ENCODE results near the gene HRAS.

HRAS gene

GRCh38 chr11:557328-558132, 22.2 kb upstream of the HRAS start:
- no peaks in the 10 kb centered on the region for H3K9me3 ChIP-seq (replicated peaks; ENCODE audit: low read length)
- no peaks in the 10 kb centered on the region for H3K36me3 ChIP-seq (ENCODE audit: insufficient read depth, low read length)
- no peak overlapping the region for H3K4me2 ChIP-seq (ENCODE audit: low read length)
- no peak overlapping the region for H3K9ac ChIP-seq (ENCODE audit: low read depth, low read length)
- H3K4me3 ChIP-seq (ENCODE audit: low read length), result no peak overlapping the region
- H3K4me1 ChIP-seq (ENCODE audit: control insufficient read depth, insufficient read depth, low read length), result peaks cover 18% of the 10 kb centered on the region
- H3K27me3 ChIP-seq (ENCODE audit: control insufficient read depth, insufficient read depth, low read length), result peaks cover 30% of the 10 kb centered on the region

GRCh38 chr11:556662-557256, 21.4 kb upstream of the HRAS start:
- no peak overlapping the region for H3K9ac ChIP-seq (ENCODE audit: low read depth, low read length)
- no peaks in the 10 kb centered on the region for H3K36me3 ChIP-seq (ENCODE audit: insufficient read depth, low read length)
- H3K4me1 ChIP-seq (ENCODE audit: control insufficient read depth, insufficient read depth, low read length), result peaks cover 16% of the 10 kb centered on the region
- H3K9me3 ChIP-seq (replicated peaks; ENCODE audit: low read length), result no peaks in the 10 kb centered on the region
- peaks cover 30% of the 10 kb centered on the region for H3K27me3 ChIP-seq (ENCODE audit: control insufficient read depth, insufficient read depth, low read length)
- no peak overlapping the region for H3K4me2 ChIP-seq (ENCODE audit: low read length)
- H3K4me3 ChIP-seq (ENCODE audit: low read length), result no peak overlapping the region

- Histone ChIP-seq H3K4me1 (ENCODE audit: control insufficient read depth, insufficient read depth, low read length) (peaks cover 10% of the 10 kb centered on the region), H3K9ac (ENCODE audit: low read depth, low read length) (no peak overlapping the region), H3K4me3 (ENCODE audit: low read length) (no peak overlapping the region), H3K36me3 (ENCODE audit: insufficient read depth, low read length) (no peaks in the 10 kb centered on the region), H3K9me3 (replicated peaks; ENCODE audit: low read length) (no peaks in the 10 kb centered on the region), H3K4me2 (ENCODE audit: low read length) (no peak overlapping the region), H3K27me3 (ENCODE audit: control insufficient read depth, insufficient read depth, low read length) (peaks cover 30% of the 10 kb centered on the region)
Measured at GRCh38 chr11:555780-556661, 20.6 kb upstream of the HRAS start.

DNA sequence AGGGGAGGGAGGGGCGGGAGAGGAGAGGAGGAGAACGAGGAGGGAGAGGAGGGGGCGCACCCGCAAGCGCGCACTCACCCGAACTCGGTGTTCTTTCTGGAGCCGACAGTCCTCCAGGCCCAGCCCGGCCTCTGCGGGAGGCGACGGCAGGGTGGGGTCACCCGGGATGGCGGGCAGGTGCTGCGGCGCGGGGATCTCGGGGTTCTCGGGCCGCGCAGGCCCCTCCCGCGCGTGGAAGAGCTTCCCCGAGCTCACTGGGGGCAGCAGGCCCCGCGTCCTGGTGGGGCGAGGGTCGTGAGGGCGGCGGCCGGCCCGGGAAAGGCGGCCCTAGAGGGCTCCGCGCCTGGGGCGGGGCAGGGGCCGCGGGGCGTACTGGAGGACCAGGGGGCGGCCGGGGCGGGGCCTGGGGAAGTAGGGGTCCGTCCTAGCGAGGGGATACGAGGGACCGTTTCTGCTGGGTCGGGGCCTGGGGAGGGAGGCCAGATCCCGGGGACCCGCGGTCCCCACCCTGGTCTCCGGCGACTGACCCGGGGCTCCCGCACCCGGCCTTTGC, 19.9 kb upstream of the HRAS start:
- Histone ChIP-seq H3K9ac (ENCODE audit: low read depth, low read length) (no peak overlapping the region), H3K9me3 (replicated peaks; ENCODE audit: low read length) (no peaks in the 10 kb centered on the region), H3K36me3 (ENCODE audit: insufficient read depth, low read length) (no peaks in the 10 kb centered on the region), H3K4me3 (ENCODE audit: low read length) (no peak overlapping the region), H3K4me1 (ENCODE audit: control insufficient read depth, insufficient read depth, low read length) (peaks cover 7% of the 10 kb centered on the region), H3K4me2 (ENCODE audit: low read length) (no peak overlapping the region), H3K27me3 (ENCODE audit: control insufficient read depth, insufficient read depth, low read length) (peaks cover 30% of the 10 kb centered on the region)

DNA sequence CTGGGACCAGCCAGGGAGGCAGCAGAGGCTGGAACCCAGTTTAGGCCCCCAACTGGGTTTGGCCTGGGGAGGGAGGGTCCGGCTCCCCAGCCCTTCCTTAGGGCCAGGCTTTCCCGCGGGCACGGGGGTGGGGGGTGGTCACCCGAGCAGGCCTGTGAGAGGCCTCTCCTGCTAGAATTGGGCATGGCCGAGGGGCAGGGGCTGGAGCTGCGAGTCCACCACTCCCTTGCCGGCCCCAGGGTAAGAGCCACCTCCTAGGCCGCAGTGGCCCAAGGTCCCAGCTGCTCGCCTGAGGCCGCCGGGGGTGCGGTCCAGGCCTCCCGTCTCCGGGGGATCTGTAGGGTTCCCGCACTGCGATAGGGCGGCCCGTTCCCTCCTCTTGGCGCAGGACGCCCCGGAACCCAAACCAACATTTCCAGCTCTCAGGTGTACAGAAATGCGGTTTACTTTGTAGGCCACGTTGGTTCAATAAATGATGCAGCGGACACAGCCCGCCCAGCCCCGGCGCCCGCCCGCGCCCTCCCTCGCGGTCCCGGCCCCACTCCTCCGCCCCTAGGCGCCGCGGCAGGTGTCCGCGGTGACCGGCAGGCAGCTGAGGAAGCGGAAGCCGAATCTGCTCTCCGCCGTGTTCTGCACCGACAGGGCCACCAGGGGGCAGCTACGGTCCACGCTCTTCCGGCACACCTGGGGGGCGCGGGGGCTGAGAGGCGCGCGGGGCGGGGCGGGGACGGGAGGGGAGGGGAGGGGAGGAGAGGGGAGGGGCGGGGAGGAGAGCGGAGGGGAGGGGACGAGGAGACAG, 19.3 kb upstream of the HRAS start:
- Histone ChIP-seq H3K4me1 (ENCODE audit: control insufficient read depth, insufficient read depth, low read length) (peaks cover 4% of the 10 kb centered on the region), H3K9ac (ENCODE audit: low read depth, low read length) (no peak overlapping the region), H3K4me3 (ENCODE audit: low read length) (peak overlapping the region; percentile 30), H3K9me3 (replicated peaks; ENCODE audit: low read length) (no peaks in the 10 kb centered on the region), H3K4me2 (ENCODE audit: low read length) (peak overlapping the region; percentile 52), H3K27me3 (ENCODE audit: control insufficient read depth, insufficient read depth, low read length) (peaks cover 32% of the 10 kb centered on the region), H3K36me3 (ENCODE audit: insufficient read depth, low read length) (no peaks in the 10 kb centered on the region)

GRCh38 chr11:553988-554340, 18.6 kb upstream of the HRAS start:
- peaks cover 32% of the 10 kb centered on the region for H3K27me3 ChIP-seq (ENCODE audit: control insufficient read depth, insufficient read depth, low read length)
- H3K9ac ChIP-seq (ENCODE audit: low read depth, low read length), result no peak overlapping the region

GRCh38 chr11:553083-553987, 18.0 kb upstream of the HRAS start:
- H3K4me2 ChIP-seq (ENCODE audit: low read length), result no peak overlapping the region
- no peaks in the 10 kb centered on the region for H3K36me3 ChIP-seq (ENCODE audit: insufficient read depth, low read length)
- H3K9me3 ChIP-seq (replicated peaks; ENCODE audit: low read length), result no peaks in the 10 kb centered on the region
- H3K27me3 ChIP-seq (ENCODE audit: control insufficient read depth, insufficient read depth, low read length), result peaks cover 32% of the 10 kb centered on the region
- H3K9ac ChIP-seq (ENCODE audit: low read depth, low read length), result no peak overlapping the region
- H3K4me3 ChIP-seq (ENCODE audit: low read length), result no peak overlapping the region
- H3K4me1 ChIP-seq (ENCODE audit: control insufficient read depth, insufficient read depth, low read length), result peaks cover 4% of the 10 kb centered on the region

More at GRCh38 chr11:553988-554340, 18.6 kb upstream of the HRAS start:
- Histone ChIP-seq H3K4me3 (ENCODE audit: low read length) (no peak overlapping the region), H3K9me3 (replicated peaks; ENCODE audit: low read length) (no peaks in the 10 kb centered on the region), H3K4me2 (ENCODE audit: low read length) (no peak overlapping the region), H3K4me1 (ENCODE audit: control insufficient read depth, insufficient read depth, low read length) (peaks cover 4% of the 10 kb centered on the region), H3K36me3 (ENCODE audit: insufficient read depth, low read length) (no peaks in the 10 kb centered on the region)

GRCh38 chr11:551596-551995, 16.2 kb upstream of the HRAS start:
- H3K27me3 ChIP-seq (ENCODE audit: control insufficient read depth, insufficient read depth, low read length), result peaks cover 18% of the 10 kb centered on the region
- H3K9ac ChIP-seq (ENCODE audit: low read depth, low read length), result no peak overlapping the region
- H3K4me1 ChIP-seq (ENCODE audit: control insufficient read depth, insufficient read depth, low read length), result peaks cover 4% of the 10 kb centered on the region
- H3K9me3 ChIP-seq (replicated peaks; ENCODE audit: low read length), result no peaks in the 10 kb centered on the region
- H3K4me2 ChIP-seq (ENCODE audit: low read length), result no peak overlapping the region
- H3K36me3 ChIP-seq (ENCODE audit: insufficient read depth, low read length), result no peaks in the 10 kb centered on the region
- H3K4me3 ChIP-seq (ENCODE audit: low read length), result no peak overlapping the region

DNA sequence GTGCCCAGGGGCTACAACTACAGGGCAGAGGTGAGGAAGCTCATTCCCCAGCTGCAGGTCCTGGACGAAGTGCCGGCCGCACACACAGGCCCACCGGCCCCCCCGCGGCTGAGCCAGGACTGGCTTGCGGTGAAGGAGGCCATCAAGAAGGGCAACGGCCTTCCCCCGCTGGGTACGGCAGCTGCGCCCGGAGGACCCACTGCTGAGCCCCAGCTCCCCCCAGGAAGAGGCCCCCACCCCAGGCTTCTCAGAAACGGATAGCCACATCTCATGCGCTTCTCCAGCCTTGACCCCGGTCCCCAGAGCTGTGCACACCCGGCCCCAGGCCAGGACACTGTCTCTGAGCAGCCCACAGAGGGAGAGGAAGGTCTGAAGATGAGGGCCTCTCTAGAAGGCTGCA, 15.8 kb upstream of the HRAS start:
- no peaks in the 10 kb centered on the region for H3K9me3 ChIP-seq (replicated peaks; ENCODE audit: low read length)
- peaks cover 13% of the 10 kb centered on the region for H3K27me3 ChIP-seq (ENCODE audit: control insufficient read depth, insufficient read depth, low read length)
- H3K9ac ChIP-seq (ENCODE audit: low read depth, low read length), result no peak overlapping the region
- H3K4me3 ChIP-seq (ENCODE audit: low read length), result no peak overlapping the region
- H3K4me2 ChIP-seq (ENCODE audit: low read length), result no peak overlapping the region
- H3K4me1 ChIP-seq (ENCODE audit: control insufficient read depth, insufficient read depth, low read length), result peaks cover 4% of the 10 kb centered on the region
- no peaks in the 10 kb centered on the region for H3K36me3 ChIP-seq (ENCODE audit: insufficient read depth, low read length)

DNA sequence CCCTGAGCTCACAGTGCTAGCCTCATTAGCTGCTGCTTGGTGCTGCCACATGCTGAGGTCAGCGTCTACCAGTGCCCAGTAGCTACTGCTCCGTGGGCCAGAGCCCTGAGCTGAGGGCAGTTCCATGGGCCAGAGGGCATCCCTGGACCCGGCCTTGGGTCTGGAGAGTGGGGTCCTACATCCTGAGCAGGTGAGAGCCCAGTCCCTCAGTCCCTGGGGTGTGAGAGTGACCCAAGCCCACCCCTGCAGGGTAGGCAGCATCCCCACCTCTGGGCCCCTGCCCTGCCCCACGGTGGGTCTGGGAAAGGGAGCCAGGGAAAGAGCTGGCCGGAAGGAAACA, 15.3 kb upstream of the HRAS start:
- Histone ChIP-seq H3K27me3 (ENCODE audit: control insufficient read depth, insufficient read depth, low read length) (peaks cover 11% of the 10 kb centered on the region), H3K4me2 (ENCODE audit: low read length) (no peak overlapping the region), H3K4me1 (ENCODE audit: control insufficient read depth, insufficient read depth, low read length) (peaks cover 4% of the 10 kb centered on the region), H3K9me3 (replicated peaks; ENCODE audit: low read length) (no peaks in the 10 kb centered on the region), H3K9ac (ENCODE audit: low read depth, low read length) (no peak overlapping the region), H3K36me3 (ENCODE audit: insufficient read depth, low read length) (no peaks in the 10 kb centered on the region), H3K4me3 (ENCODE audit: low read length) (no peak overlapping the region)
